NCI-H1694 treated with DMSO at 0.1 percent for 48 hours (cell line): Measurements from ENCODE around the gene WDR6.

Experiments used
- DNase-seq: peaks from one replicate; lab custom pipeline; 2025; lab: John Stamatoyannopoulos, UW

The WDR6 gene

GRCh38 chr3:49016414-49017228 lies 9.4 kb downstream of the WDR6 start:
- no peak for DNase-seq

GRCh38 chr3:49017229-49017970 lies 10.2 kb downstream of the WDR6 start:
- no peak for DNase-seq

- DNase-seq = no peak
Measured at GRCh38 chr3:49017971-49018706, 10.9 kb downstream of the WDR6 start, which contains the start of gene DALRD3. TSS of gene DALRD3 (minus strand) at chr3:49018580. CDS start at chr3:49018564, 16 bp downstream.

GRCh38 chr3:49018707-49019006 lies 11.5 kb downstream of the WDR6 start:
- no peak for DNase-seq

GRCh38 chr3:49019941-49020329 lies 12.7 kb downstream of the WDR6 start:
- DNase-seq = no peak

- DNase-seq = no peak
Measured at GRCh38 chr3:49020330-49021212, 13.4 kb downstream of the WDR6 start.

GRCh38 chr3:49021213-49021812 lies 14.1 kb downstream of the WDR6 start:
- peak; percentile 66 for DNase-seq

- peak; percentile 36 for DNase-seq
Measured at GRCh38 chr3:49021813-49022687, 14.9 kb downstream of the WDR6 start, which contains the start of gene NDUFAF3. TSS of gene NDUFAF3 (plus strand) at chr3:49022121. CDS start at chr3:49022145, 24 bp downstream.

GRCh38 chr3:49022688-49023171 lies 15.5 kb downstream of the WDR6 start:
- no peak for DNase-seq

GRCh38 chr3:49023775-49024174 lies 16.6 kb downstream of the WDR6 start:
- DNase-seq = no peak

- DNase-seq = no peak
Measured at GRCh38 chr3:49024449-49024848, 17.3 kb downstream of the WDR6 start.

- no peak for DNase-seq
Measured at GRCh38 chr3:49025005-49025792, 18.0 kb downstream of the WDR6 start.

- no peak for DNase-seq
Measured at GRCh38 chr3:49025793-49026520, 18.8 kb downstream of the WDR6 start.

GRCh38 chr3:49026536-49026935 lies 19.3 kb downstream of the WDR6 start:
- DNase-seq = no peak

GRCh38 chr3:49027634-49028033 lies 20.4 kb downstream of the WDR6 start:
- no peak for DNase-seq

- DNase-seq = no peak
Measured at GRCh38 chr3:49028298-49028672, 21.1 kb downstream of the WDR6 start.

GRCh38 chr3:49028673-49029562 lies 21.7 kb downstream of the WDR6 start, which contains the start of gene IMPDH2:
TSS of gene IMPDH2 (minus strand) at chr3:49029398. CDS start at chr3:49029350, 48 bp downstream.
- peak; percentile 68 for DNase-seq

GRCh38 chr3:49029563-49029884 lies 22.3 kb downstream of the WDR6 start:
- no peak for DNase-seq
